Measurements from ENCODE around the gene TMC6.

Gene TMC6

GRCh38 chr17:78134899-78135385 lies 6.4 kb upstream of the TMC6 start:
- no peak for DNase-seq

- peak in 1 of 2 experiments; percentile 14 for DNase-seq
These were observed 5.7 kb upstream of the TMC6 start for GRCh38 chr17:78133971-78134898.

- DNase-seq = no peak
These were observed 4.8 kb upstream of the TMC6 start for GRCh38 chr17:78133179-78133951.

GRCh38 chr17:78132767-78133178 lies 4.2 kb upstream of the TMC6 start:
- no peak for DNase-seq

- no peak for DNase-seq
These were observed 3.6 kb upstream of the TMC6 start for GRCh38 chr17:78132084-78132676.

- no peak for DNase-seq
These were observed 2.9 kb upstream of the TMC6 start for GRCh38 chr17:78131172-78132083.

- no peak for DNase-seq
These were observed 2.0 kb upstream of the TMC6 start, which contains the start of gene TMC8 for GRCh38 chr17:78130437-78131101. Gene TMC8, plus strand, starts transcription at chr17:78130771. Its CDS starts 818 bp downstream, at chr17:78131589.

- DNase-seq = no peak
These were observed 1.5 kb upstream of the TMC6 start for GRCh38 chr17:78130090-78130436.

GRCh38 chr17:78129351-78130089 lies 965 bp upstream of the TMC6 start:
- DNase-seq = no peak

GRCh38 chr17:78127888-78128550 lies 536 bp downstream of the TMC6 start:
- DNase-seq = no peak

GRCh38 chr17:78127239-78127887 lies 1.2 kb downstream of the TMC6 start:
- DNase-seq = no peak

- no peak for DNase-seq
These were observed 1.7 kb downstream of the TMC6 start for GRCh38 chr17:78126895-78127238.

GRCh38 chr17:78125976-78126894 lies 2.3 kb downstream of the TMC6 start:
- no peak for DNase-seq

- DNase-seq = no peak
These were observed 3.2 kb downstream of the TMC6 start for GRCh38 chr17:78125138-78125913.

- DNase-seq = no peak
These were observed 3.8 kb downstream of the TMC6 start for GRCh38 chr17:78124836-78125137.

- DNase-seq = no peak
These were observed 4.3 kb downstream of the TMC6 start for GRCh38 chr17:78124081-78124835.

- DNase-seq = no peak
These were observed 5.2 kb downstream of the TMC6 start for GRCh38 chr17:78123258-78123929.
